Ureter (tissue), 1 donor: ENCODE measurements around the gene TMC3. TPM values are rescaled to one million over a fixed set of nuclear protein-coding genes. Genes with fewer than 3 reads are reported as not detected.

Experiments used
- total RNA-seq: library from RNA; stranded (reverse); gene quantifications from one replicate; pipeline ENCODE4 v1.2.4, GENCODE V29; 2023
- donor health status: DM: yes; HTN: yes; CAD: no.

Gene TMC3
- total RNA-seq, 1 donor from 2014 or later: 1.4 TPM

Other genes with a start within 250 kb of the TMC3 start
- 0.57 TPM for gene CFAP161, start 239.9 kb downstream of the TMC3 start, total RNA-seq
- 18.5 TPM for gene IL16, start 177.3 kb downstream of the TMC3 start, total RNA-seq
- 17.5 TPM for gene STARD5, start 50.1 kb downstream of the TMC3 start, total RNA-seq